Erythroblast (primary cell): ENCODE measurements around the gene SLC39A8.

Experiments used
- GATA1 ChIP-seq: IDR thresholded peaks from 2 replicates; pipeline ENCODE4 v1.6.1; 2011; ENCODE audit warnings: low read depth, mild to moderate bottlenecking, control low read depth, low read length, moderate library complexity
- POLR2A ChIP-seq: IDR thresholded peaks from 2 replicates; pipeline ENCODE4 v1.6.1; 2011; ENCODE audit warnings: mild to moderate bottlenecking, low read length

GRCh38 chr4:102322736-102323135 is 22.5 kb downstream of the SLC39A8 start:
- TF ChIP-seq POLR2A: no peak
- no peak for TF ChIP-seq GATA1
